Panc1 (cell line): ENCODE data around the gene PPP6R2. TPM values are rescaled to one million over a fixed set of nuclear protein-coding genes. Genes with fewer than 3 reads are reported as not detected.

ENCODE experiments used
- ATAC-seq: fragments of 200-7000 bp; cut with Tn5 transposase; 2 replicates; pipeline ENCODE4 v1.9.1; 2020; ENCODE audit warnings: mild to moderate bottlenecking, moderate library complexity
- BruUV-seq: library from RNA; stranded (reverse); fragments of 400-500 nt; replicated peaks from 2 replicates; lab custom pipeline; 2021; lab: Mats Ljungman, UMichigan
- CTCF ChIA-PET: fragments of 300-600 bp; sonication (Branson Sonifier 250); formaldehyde crosslinking; loops from one replicate; lab custom pipeline; 2022; ENCODE audit warnings: antibody characterized with exemption; lab: Charles Lee
- POLR2A ChIA-PET: fragments of 300-600 bp; sonication (Branson Sonifier 250); formaldehyde crosslinking; loops from one replicate; lab custom pipeline; 2022; ENCODE audit warnings: antibody characterized with exemption; lab: Charles Lee
- DNase-seq: peaks from one replicate; pipeline ENCODE4 v3.0.0-alpha.2; 2010; ENCODE audit warnings: low read depth, low spot score
- H3K27ac ChIP-seq: 2 replicates; pipeline ENCODE4 v1.5.1; 2011; ENCODE audit warnings: mild to moderate bottlenecking, low read length, inconsistent platforms
- H3K27me3 ChIP-seq: fragments of 200-500 bp; sonication (Bioruptor generic); 2 replicates; pipeline ENCODE4 v1.6.0; 2014; ENCODE audit warnings: low read length, inconsistent platforms; ENCODE audit not compliant: control insufficient read depth, insufficient read depth
- H3K36me3 ChIP-seq: fragments of 200-500 bp; sonication (Bioruptor generic); 2 replicates; pipeline ENCODE4 v1.5.1; 2014; ENCODE audit warnings: inconsistent platforms, mild to moderate bottlenecking, low read length, moderate library complexity; ENCODE audit not compliant: control insufficient read depth, insufficient read depth
- H3K4me1 ChIP-seq: 2 replicates; pipeline ENCODE4 v1.5.1; 2011; ENCODE audit warnings: inconsistent platforms, mild to moderate bottlenecking, low read length, moderate library complexity; ENCODE audit not compliant: control insufficient read depth, insufficient read depth
- H3K4me3 ChIP-seq, 2 experiments: 2 replicates each; pipeline ENCODE4 v1.5.1; 2011 to 2012; ENCODE audit warnings: low read depth in 2 of 2, low read length in 2 of 2, mild to moderate bottlenecking in 2 of 2, inconsistent platforms in 1 of 2, moderate library complexity in 1 of 2
- H3K9me3 ChIP-seq: fragments of 200-500 bp; sonication (Bioruptor generic); 2 replicates; pipeline ENCODE4 v1.5.1; 2014; ENCODE audit warnings: low read depth, mild to moderate bottlenecking, inconsistent platforms, low read length, moderate library complexity; ENCODE audit not compliant: control insufficient read depth, insufficient read depth
- POLR2AphosphoS5 ChIP-seq: IDR thresholded peaks from 2 replicates; pipeline ENCODE4 v1.6.1; 2012; ENCODE audit warnings: mild to moderate bottlenecking, low read depth, low read length, moderate library complexity
- REST ChIP-seq, 2 experiments: IDR thresholded peaks; 2 replicates each; pipeline ENCODE4 v1.6.1; 2011 to 2012; ENCODE audit warnings: low read depth in 2 of 2, control low read depth in 1 of 2, low read length in 1 of 2, mild to moderate bottlenecking in 1 of 2, moderate library complexity in 1 of 2; ENCODE audit not compliant: insufficient read depth in 1 of 2
- SIN3A ChIP-seq: IDR thresholded peaks from 2 replicates; pipeline ENCODE4 v1.6.1; 2012; ENCODE audit warnings: low read depth, mild to moderate bottlenecking, low read length, moderate library complexity, borderline replicate concordance; ENCODE audit not compliant: insufficient read depth
- TCF7L2 ChIP-seq: IDR thresholded peaks from 2 replicates; pipeline ENCODE4 v1.6.1; 2011; ENCODE audit warnings: mild to moderate bottlenecking, low read depth, low read length, inconsistent platforms
- in situ Hi-C: cut with HindIII; loops from 2 replicates; pipeline ENCODE4 v1.10.0; 2016; ENCODE audit warnings: low sequenced_read_pairs, low pct_unique_long_range_greater_than_20kb
- intact Hi-C: fragments of 100-400 bp; cut with micrococcal nuclease; formaldehyde crosslinking; loops from one replicate; pipeline ENCODE4 v1.10.0; 2022; ENCODE audit not compliant: unreplicated experiment
- total RNA-seq: library from RNA; stranded (reverse); gene quantifications from one replicate; pipeline ENCODE4 v1.2.1, GENCODE V29; 2021; ENCODE audit not compliant: unreplicated experiment
- TF ChIP-seq, protein P1 (sequence below): fragments of 450-650 bp; IDR thresholded peaks from 2 replicates; pipeline ENCODE4 v1.5.1; 2017; ENCODE audit warnings: mild to moderate bottlenecking

Gene PPP6R2
- total RNA-seq, 1 experiment from 2014 or later: 52.8 TPM

DNA sequence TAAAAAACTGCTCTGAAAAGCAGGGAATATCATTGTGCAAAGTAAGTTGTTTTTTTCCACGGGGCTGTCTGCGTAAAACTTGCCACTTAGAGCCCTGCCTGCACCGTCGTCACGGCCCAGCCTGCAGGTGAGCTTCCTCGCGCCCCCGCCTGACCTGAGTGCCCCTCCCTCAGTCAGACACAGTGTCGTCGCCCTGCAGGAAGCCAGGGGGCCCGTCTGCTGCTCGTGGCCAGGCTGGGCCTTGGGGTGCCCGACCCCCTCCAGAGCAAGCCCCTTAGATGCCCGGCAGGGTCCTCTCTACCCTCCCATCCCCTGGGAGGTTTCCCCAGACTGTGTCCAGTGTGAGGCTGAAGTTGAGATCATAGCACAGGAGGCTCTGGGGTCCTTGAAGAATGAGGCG, 100.1 kb downstream of the PPP6R2 start:
- H3K36me3 ChIP-seq: no peaks in the 10 kb centered on the region

GRCh38 chr22:50443801-50444625, 100.9 kb downstream of the PPP6R2 start:
- in situ Hi-C loops: no loop called here
- no peak for DNase-seq
- no TSS peak for BruUV-seq

More for the DNA sequence above, 100.1 kb downstream of the PPP6R2 start:
- ATAC-seq (no peak), DNase-seq (no peak)
- Histone ChIP-seq H3K27ac (peak overlapping the region; percentile 63; the same call in 1 of the 2 replicates), H3K9me3 (no peaks in the 10 kb centered on the region), H3K4me1 (peaks cover 22% of the 10 kb centered on the region), H3K27me3 (no peaks in the 10 kb centered on the region), H3K4me3 (no peak overlapping the region)
- ChIA-PET POLR2A (no interaction called here), CTCF (interaction anchor here (0.6 kb wide), 1 partner anchor 15 kb away, joined by 3 read pairs; no protein-coding TSS in a partner anchor)
- in situ Hi-C loops (no loop called here), intact Hi-C loops (no loop called here)
- TSS peak; percentile 94 for BruUV-seq
- TF ChIP-seq POLR2AphosphoS5 (no peak; the same call in 1 of the 2 replicates), SIN3A (no peak), TCF7L2 (no peak), REST (IDR thresholded peaks at IDR 0.05; ENCODE audit: insufficient read depth in 1 of 2, low read depth in 2 of 2, low read length in 1 of 2) (no peak)
- TF ChIP-seq, protein P1, sequence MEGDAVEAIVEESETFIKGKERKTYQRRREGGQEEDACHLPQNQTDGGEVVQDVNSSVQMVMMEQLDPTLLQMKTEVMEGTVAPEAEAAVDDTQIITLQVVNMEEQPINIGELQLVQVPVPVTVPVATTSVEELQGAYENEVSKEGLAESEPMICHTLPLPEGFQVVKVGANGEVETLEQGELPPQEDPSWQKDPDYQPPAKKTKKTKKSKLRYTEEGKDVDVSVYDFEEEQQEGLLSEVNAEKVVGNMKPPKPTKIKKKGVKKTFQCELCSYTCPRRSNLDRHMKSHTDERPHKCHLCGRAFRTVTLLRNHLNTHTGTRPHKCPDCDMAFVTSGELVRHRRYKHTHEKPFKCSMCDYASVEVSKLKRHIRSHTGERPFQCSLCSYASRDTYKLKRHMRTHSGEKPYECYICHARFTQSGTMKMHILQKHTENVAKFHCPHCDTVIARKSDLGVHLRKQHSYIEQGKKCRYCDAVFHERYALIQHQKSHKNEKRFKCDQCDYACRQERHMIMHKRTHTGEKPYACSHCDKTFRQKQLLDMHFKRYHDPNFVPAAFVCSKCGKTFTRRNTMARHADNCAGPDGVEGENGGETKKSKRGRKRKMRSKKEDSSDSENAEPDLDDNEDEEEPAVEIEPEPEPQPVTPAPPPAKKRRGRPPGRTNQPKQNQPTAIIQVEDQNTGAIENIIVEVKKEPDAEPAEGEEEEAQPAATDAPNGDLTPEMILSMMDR: no peak

More at GRCh38 chr22:50443801-50444625, 100.9 kb downstream of the PPP6R2 start:
- CTCF ChIA-PET: no interaction called here
- Histone ChIP-seq H3K27me3 (no peaks in the 10 kb centered on the region), H3K4me3 (no peak overlapping the region), H3K9me3 (no peaks in the 10 kb centered on the region), H3K4me1 (peaks cover 22% of the 10 kb centered on the region), H3K36me3 (no peaks in the 10 kb centered on the region), H3K27ac (peak overlapping the region; percentile 63)
- intact Hi-C loops: no loop called here
- TF ChIP-seq POLR2AphosphoS5: no peak; the same call in 1 of the 2 replicates
- TF ChIP-seq, protein P1: no peak
- TF ChIP-seq TCF7L2: no peak
- TF ChIP-seq SIN3A: no peak
- no peak for TF ChIP-seq REST (IDR thresholded peaks at IDR 0.05; ENCODE audit: insufficient read depth in 1 of 2, low read depth in 2 of 2, low read length in 1 of 2)
- 0 out of 2 replicates have a peak, but pooled peaks have one; percentile 2 for ATAC-seq
- POLR2A ChIA-PET: interaction anchor here (0.7 kb wide), 1 partner anchor 249 kb away, joined by 3 read pairs; no protein-coding TSS in a partner anchor
